CD4-positive, alpha-beta memory T cell (primary cell): ENCODE results near the gene LGALS3BP. TPM values are rescaled to one million over a fixed set of nuclear protein-coding genes. Genes with fewer than 3 reads are reported as not detected.
A peak's percentile ranks its signal among the peaks of the same experiment; 100 is the strongest.

Source experiments
- CTCF ChIA-PET: fragments of 350-600 bp; sonication (Branson Sonifier 250); formaldehyde crosslinking; loops from one replicate; lab custom pipeline; 2021; ENCODE audit warnings: inconsistent platforms; ENCODE audit not compliant: partially characterized antibody; lab: Charles Lee
- POLR2A ChIA-PET: fragments of 350-600 bp; sonication (Branson Sonifier 250); formaldehyde crosslinking; loops from one replicate; lab custom pipeline; 2021; ENCODE audit not compliant: partially characterized antibody; lab: Charles Lee
- DNase-seq, 5 donors: peaks; one replicate each; pipeline versions ENCODE4 v3.0.0 to v3.0.0-alpha.2; 2020 to 2022; ENCODE audit warnings: mixed read lengths in 1 of 5
- H3K27ac ChIP-seq: one replicate; pipeline ENCODE4 v1.7.0; 2013; ENCODE audit warnings: low read depth, low read length
- H3K27me3 ChIP-seq: 2 replicates; pipeline ENCODE4 v1.7.0; 2013; ENCODE audit warnings: mild to moderate bottlenecking, low read length, moderate library complexity; ENCODE audit not compliant: insufficient read depth
- H3K36me3 ChIP-seq: 2 replicates; pipeline ENCODE4 v1.7.0; 2013; ENCODE audit warnings: mild to moderate bottlenecking, low read length, moderate library complexity; ENCODE audit not compliant: insufficient read depth
- H3K4me1 ChIP-seq: 2 replicates; pipeline ENCODE4 v1.7.0; 2013; ENCODE audit warnings: mild to moderate bottlenecking, low read length, moderate library complexity; ENCODE audit not compliant: insufficient read depth
- H3K4me3 ChIP-seq, 2 donors: one replicate each; pipeline ENCODE4 v1.7.0; 2013; ENCODE audit warnings: low read length in 2 of 2, mild to moderate bottlenecking in 1 of 2
- H3K9me3 ChIP-seq, 2 donors: one replicate each; pipeline ENCODE4 v1.7.0; 2013; ENCODE audit warnings: low read length in 2 of 2, control low read depth in 1 of 2; ENCODE audit not compliant: control insufficient read depth in 1 of 2
- H3K27ac Mint-ChIP-seq, 7 donors: one replicate each; pipeline ENCODE4 v1.8.0; 2020 to 2021; ENCODE audit warnings: mixed read lengths in 7 of 7, mild to moderate bottlenecking in 6 of 7, inconsistent platforms in 3 of 7, moderate library complexity in 3 of 7
- H3K27me3 Mint-ChIP-seq, 2 donors: one replicate each; pipeline ENCODE4 v1.8.0; 2020 to 2021; ENCODE audit warnings: mixed read lengths in 2 of 2
- H3K36me3 Mint-ChIP-seq, 2 donors: one replicate each; pipeline ENCODE4 v1.8.0; 2020 to 2021; ENCODE audit warnings: mixed read lengths in 2 of 2, inconsistent platforms in 1 of 2, mild to moderate bottlenecking in 1 of 2
- H3K4me1 Mint-ChIP-seq, 4 donors: one replicate each; pipeline ENCODE4 v1.8.0; 2020 to 2021; ENCODE audit warnings: mixed read lengths in 4 of 4, mild to moderate bottlenecking in 1 of 4
- H3K4me3 Mint-ChIP-seq, 8 donors: one replicate each; pipeline ENCODE4 v1.8.0; 2020 to 2021; ENCODE audit warnings: mixed read lengths in 8 of 8, mild to moderate bottlenecking in 7 of 8, moderate library complexity in 6 of 8, inconsistent platforms in 3 of 8
- H3K9me3 Mint-ChIP-seq, 8 donors: one replicate each; pipeline ENCODE4 v1.8.0; 2020 to 2021; ENCODE audit warnings: mixed read lengths in 8 of 8, mild to moderate bottlenecking in 5 of 8, inconsistent platforms in 3 of 8, moderate library complexity in 1 of 8
- intact Hi-C: fragments of 100-400 bp; cut with micrococcal nuclease; formaldehyde crosslinking; loops from one replicate; pipeline ENCODE4 v1.15.1; 2023
- polyA plus RNA-seq, 2 donors: library from polyadenylated mRNA; unstranded; fragments of 300-500 nt; fragmentation: Illumina TruSeq; gene quantifications; one replicate each; pipeline ENCODE4 v1.2.3, GENCODE V29; 2021
- total RNA-seq, 2 experiments: library from RNA; stranded (reverse); gene quantifications; one replicate each; pipeline ENCODE4 v1.2.3, GENCODE V29; 2021

LGALS3BP gene
- total and polyA plus RNA-seq, 4 experiments from 2014 or later, result 44.8 to 70.7 (median 51.0) TPM

GRCh38 chr17:78992542-78993212 is 13.0 kb upstream of the LGALS3BP start:
- H3K36me3 ChIP-seq, result peaks cover 30% of the 10 kb centered on the region
- intact Hi-C loops, result loop anchor here (1.0 kb wide), 1 partner anchor 50 kb away; no protein-coding TSS in a partner anchor
- peak overlapping the region in 3 of 7 donors; percentile 48 to 68 (median 67) for H3K27ac Mint-ChIP-seq
- no peaks in the 10 kb centered on the region for H3K27me3 Mint-ChIP-seq
- no peaks in the 10 kb centered on the region for H3K9me3 ChIP-seq
- H3K4me1 ChIP-seq, result no peaks in the 10 kb centered on the region
- H3K27ac ChIP-seq, result no peak overlapping the region
- peaks cover 18 to 55% of the 10 kb centered on the region in 2 donors for H3K36me3 Mint-ChIP-seq
- DNase-seq, result no peak
- H3K27me3 ChIP-seq, result no peaks in the 10 kb centered on the region
- no peak overlapping the region for H3K4me3 ChIP-seq
- POLR2A ChIA-PET, result no interaction called here
- no peaks in the 10 kb centered on the region for H3K9me3 Mint-ChIP-seq
- CTCF ChIA-PET, result interaction anchor here (1.5 to 2.5 kb wide), 2 partner anchors 10 to 13 kb away, joined by 4 to 10 read pairs; partner anchors contain the start of gene LGALS3BP
- H3K4me3 Mint-ChIP-seq, result no peak overlapping the region
- H3K4me1 Mint-ChIP-seq, result peaks cover 3 to 14% (median 8%) of the 10 kb centered on the region in 4 donors

DNA sequence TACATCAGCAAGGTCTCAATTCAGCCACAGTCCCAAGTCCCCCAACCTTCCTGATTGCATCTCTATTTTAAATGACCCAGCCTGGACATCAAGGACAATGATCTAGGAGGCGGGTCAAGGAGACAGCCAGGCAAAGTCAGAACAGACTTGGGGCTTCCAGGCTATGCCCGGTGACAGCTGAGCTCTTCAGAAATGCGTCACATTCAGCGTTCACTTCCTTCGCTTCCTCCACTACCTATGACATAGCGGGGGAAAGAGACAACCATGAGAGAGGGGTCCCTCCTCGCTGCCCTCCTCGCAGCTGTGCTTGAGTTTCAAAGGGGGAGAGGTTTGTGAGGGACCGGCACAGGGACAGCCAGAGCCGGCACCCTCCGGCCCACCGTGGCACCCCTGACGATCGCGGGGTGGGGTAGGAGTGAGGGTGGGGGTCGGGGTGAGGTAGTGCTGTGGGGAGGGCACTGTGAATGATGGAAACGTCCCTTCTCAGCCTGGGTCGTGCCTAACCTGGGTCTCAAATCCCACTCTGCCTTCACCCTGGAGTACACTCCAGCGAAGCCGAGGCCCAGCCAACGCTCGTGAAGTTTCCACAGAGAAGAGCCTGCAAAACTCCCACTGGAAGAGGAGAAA is 12.3 kb upstream of the LGALS3BP start:
- Histone ChIP-seq H3K36me3 (peaks cover 24% of the 10 kb centered on the region), H3K27me3 (no peaks in the 10 kb centered on the region), H3K9me3 (no peaks in the 10 kb centered on the region), H3K4me1 (peaks cover 3% of the 10 kb centered on the region), H3K4me3 (no peak overlapping the region), H3K27ac (no peak overlapping the region)
- intact Hi-C loops, result no loop called here
- Mint-ChIP-seq H3K4me1 (peaks cover 4 to 15% (median 9%) of the 10 kb centered on the region in 4 donors), H3K27ac (no peak overlapping the region), H3K4me3 (no peak overlapping the region), H3K9me3 (no peaks in the 10 kb centered on the region), H3K27me3 (no peaks in the 10 kb centered on the region), H3K36me3 (peaks cover 17 to 50% of the 10 kb centered on the region in 2 donors)
- POLR2A ChIA-PET, result no interaction called here
- DNase-seq, result no peak
- CTCF ChIA-PET, result interaction anchor here (1.4 kb wide), 1 partner anchor 20 kb away, joined by 4 read pairs; no protein-coding TSS in a partner anchor

DNA sequence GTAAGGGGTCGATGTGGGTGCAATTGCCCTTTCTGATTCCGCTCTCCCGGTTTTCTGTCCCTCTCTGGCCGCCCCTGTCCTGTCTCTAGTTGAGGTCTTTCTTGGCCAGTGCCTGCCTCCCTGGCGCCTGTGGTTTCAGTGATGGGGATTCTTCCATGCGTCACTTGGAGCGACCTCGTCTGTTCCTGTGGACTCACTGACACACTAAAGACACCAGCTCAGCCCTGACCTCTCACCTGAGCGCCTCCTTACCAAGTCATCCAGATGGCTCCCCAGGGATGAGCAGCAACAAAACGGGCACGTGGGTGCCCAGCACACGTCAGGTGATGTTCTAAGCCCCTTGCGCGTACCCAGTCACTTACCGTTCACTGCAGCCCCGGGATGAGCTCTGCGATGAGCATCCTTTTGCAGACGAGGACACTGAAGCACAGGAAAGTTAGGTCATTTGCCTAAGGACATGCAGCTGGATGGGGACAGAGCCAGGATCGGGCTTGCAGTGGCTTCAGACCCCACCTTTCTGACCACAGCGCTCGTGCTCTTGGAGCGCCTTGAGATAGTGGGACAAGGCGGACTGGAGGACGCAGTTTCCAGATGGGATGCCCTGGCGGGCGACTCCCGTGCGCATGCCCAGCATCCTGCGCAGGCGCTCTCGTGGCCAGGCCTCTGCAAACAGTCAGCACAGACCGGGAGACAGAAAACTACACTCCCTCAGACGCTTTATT is 11.5 kb upstream of the LGALS3BP start:
- H3K4me3 ChIP-seq, result no peak overlapping the region
- H3K9me3 ChIP-seq, result no peaks in the 10 kb centered on the region
- POLR2A ChIA-PET, result no interaction called here
- intact Hi-C loops, result no loop called here
- no peaks in the 10 kb centered on the region for H3K9me3 Mint-ChIP-seq
- peaks cover 11% of the 10 kb centered on the region for H3K4me1 ChIP-seq
- CTCF ChIA-PET, result interaction anchor here (1.4 kb wide), 1 partner anchor 19 kb away, joined by 4 read pairs; no protein-coding TSS in a partner anchor
- H3K27ac ChIP-seq, result no peak overlapping the region
- H3K27me3 ChIP-seq, result no peaks in the 10 kb centered on the region
- H3K4me3 Mint-ChIP-seq, result no peak overlapping the region
- peaks cover 17 to 43% of the 10 kb centered on the region in 2 donors for H3K36me3 Mint-ChIP-seq
- no peak for DNase-seq
- H3K4me1 Mint-ChIP-seq, result peaks cover 11 to 24% (median 17%) of the 10 kb centered on the region in 4 donors
- peaks cover 16% of the 10 kb centered on the region for H3K36me3 ChIP-seq
- no peaks in the 10 kb centered on the region for H3K27me3 Mint-ChIP-seq
- H3K27ac Mint-ChIP-seq, result peak overlapping the region in 1 of 7 donors; percentile 87

DNA sequence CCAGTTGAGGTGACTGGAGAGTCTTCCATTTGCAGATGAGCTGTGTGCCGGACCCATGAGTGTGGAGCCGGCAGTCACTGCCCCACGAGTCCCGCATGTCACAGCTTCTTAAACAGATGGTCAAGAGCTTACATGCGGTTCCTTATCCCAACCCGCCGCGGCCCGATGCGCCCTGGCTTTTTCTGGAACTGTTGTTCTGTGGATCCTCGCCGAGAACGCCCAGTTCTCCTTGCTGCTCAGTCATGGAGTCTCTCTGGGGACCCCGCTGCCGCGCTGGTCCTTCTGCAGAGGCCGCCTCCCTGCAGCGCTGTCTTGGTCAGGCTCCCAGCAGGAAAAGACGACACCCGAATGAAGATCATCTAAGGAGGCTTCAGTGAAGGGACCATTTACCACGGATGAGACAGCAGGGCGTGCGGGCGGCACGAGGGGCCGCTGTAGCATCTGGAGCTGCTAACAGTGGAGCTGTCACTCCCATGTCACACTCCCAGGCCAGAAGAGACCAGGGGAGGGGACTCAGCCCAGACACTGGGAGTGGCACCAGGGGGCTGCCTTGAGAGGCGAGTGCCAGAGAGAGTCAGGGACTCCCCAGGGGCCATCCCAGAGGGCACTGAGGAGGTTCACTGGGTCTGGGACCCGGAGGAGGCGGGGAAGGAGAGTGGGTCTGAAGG is 10.8 kb upstream of the LGALS3BP start:
- Histone ChIP-seq H3K27me3 (no peaks in the 10 kb centered on the region), H3K9me3 (no peaks in the 10 kb centered on the region), H3K27ac (no peak overlapping the region), H3K4me3 (no peak overlapping the region), H3K36me3 (peaks cover 10% of the 10 kb centered on the region), H3K4me1 (peaks cover 18% of the 10 kb centered on the region)
- H3K9me3 Mint-ChIP-seq, result no peaks in the 10 kb centered on the region
- ChIA-PET POLR2A (no interaction called here), CTCF (interaction anchor here (1.4 kb wide), 1 partner anchor 19 kb away, joined by 4 read pairs; no protein-coding TSS in a partner anchor)
- H3K27ac Mint-ChIP-seq, result peak overlapping the region in 1 of 7 donors; percentile 57
- H3K27me3 Mint-ChIP-seq, result no peaks in the 10 kb centered on the region
- peaks cover 15 to 29% (median 22%) of the 10 kb centered on the region in 4 donors for H3K4me1 Mint-ChIP-seq
- DNase-seq, result no peak
- no peak overlapping the region for H3K4me3 Mint-ChIP-seq
- intact Hi-C loops, result no loop called here
- H3K36me3 Mint-ChIP-seq, result peaks cover 12 to 39% of the 10 kb centered on the region in 2 donors

GRCh38 chr17:78988152-78988551 is 8.4 kb upstream of the LGALS3BP start:
- Histone ChIP-seq H3K4me1 (peaks cover 18% of the 10 kb centered on the region), H3K4me3 (no peak overlapping the region), H3K9me3 (no peaks in the 10 kb centered on the region), H3K27ac (no peak overlapping the region), H3K27me3 (no peaks in the 10 kb centered on the region), H3K36me3 (peaks cover 5% of the 10 kb centered on the region)
- Mint-ChIP-seq H3K4me3 (no peak overlapping the region), H3K27me3 (no peaks in the 10 kb centered on the region), H3K9me3 (no peaks in the 10 kb centered on the region), H3K36me3 (peaks cover 7 to 24% of the 10 kb centered on the region in 2 donors), H3K27ac (no peak overlapping the region), H3K4me1 (peaks cover 14 to 23% (median 18%) of the 10 kb centered on the region in 4 donors)
- ChIA-PET POLR2A (interaction anchor here (0.6 kb wide), 1 partner anchor 15 kb away, joined by 3 read pairs; no protein-coding TSS in a partner anchor), CTCF (no interaction called here)
- intact Hi-C loops, result no loop called here
- DNase-seq, result no peak

GRCh38 chr17:78986649-78987328 is 7.1 kb upstream of the LGALS3BP start:
- no peak overlapping the region for H3K4me3 ChIP-seq

More at GRCh38 chr17:78986649-78987328, 7.1 kb upstream of the LGALS3BP start:
- Histone ChIP-seq H3K27ac (no peak overlapping the region), H3K36me3 (peaks cover 5% of the 10 kb centered on the region), H3K4me1 (peaks cover 18% of the 10 kb centered on the region), H3K27me3 (no peaks in the 10 kb centered on the region), H3K9me3 (no peaks in the 10 kb centered on the region)
- no peaks in the 10 kb centered on the region for H3K27me3 Mint-ChIP-seq
- ChIA-PET CTCF (interaction anchor here (1.3 to 1.5 kb wide), 2 partner anchors 9 to 121 kb away, joined by 6 read pairs; no protein-coding TSS in a partner anchor), POLR2A (interaction anchor here (0.6 kb wide), 1 partner anchor 231 kb away, joined by 3 read pairs; no protein-coding TSS in a partner anchor)
- peaks cover 12 to 18% (median 15%) of the 10 kb centered on the region in 4 donors for H3K4me1 Mint-ChIP-seq
- H3K9me3 Mint-ChIP-seq, result no peaks in the 10 kb centered on the region
- peak overlapping the region; percentile 4 to 77 (median 67) for H3K4me3 Mint-ChIP-seq
- intact Hi-C loops, result no loop called here
- peak overlapping the region in 2 of 7 donors; percentile 31 to 40 for H3K27ac Mint-ChIP-seq
- no peak for DNase-seq
- H3K36me3 Mint-ChIP-seq, result peaks cover 4 to 14% of the 10 kb centered on the region in 2 donors
